ENCODE results near the gene RPF1.
"Not testable (repeated sequence)": the region's sequence is repeated elsewhere in the genome, so short reads cannot be mapped to it uniquely, and the experiment has no call there.

RPF1 gene

GRCh38 chr1:84478876-84479868, at the start of gene RPF1:
RPF1 (plus strand) TSS chr1:84479266; CDS start chr1:84479282, 16 bp downstream.
- DNase-seq (ENCODE audit: low spot score) = peak; percentile 86

- no peak for DNase-seq (ENCODE audit: low spot score)
Measured at GRCh38 chr1:84430546-84430945, 48.5 kb upstream of the RPF1 start.

GRCh38 chr1:84433258-84434080, 45.6 kb upstream of the RPF1 start:
- peak; percentile 66 for DNase-seq (ENCODE audit: low spot score)

GRCh38 chr1:84434081-84434769, 44.8 kb upstream of the RPF1 start:
- no peak for DNase-seq (ENCODE audit: low spot score)

- no peak for DNase-seq (ENCODE audit: low spot score)
Measured at GRCh38 chr1:84434801-84435549, 44.1 kb upstream of the RPF1 start.

- DNase-seq (ENCODE audit: low spot score) = no peak
Measured at GRCh38 chr1:84436876-84437655, 42.0 kb upstream of the RPF1 start.

GRCh38 chr1:84442256-84442655, 36.8 kb upstream of the RPF1 start:
- DNase-seq (ENCODE audit: low spot score) = peak; percentile 87

- not testable (repeated sequence) for DNase-seq (ENCODE audit: low spot score)
Measured at GRCh38 chr1:84442747-84443646, 36.1 kb upstream of the RPF1 start.

- DNase-seq (ENCODE audit: low spot score) = not testable (repeated sequence)
Measured at GRCh38 chr1:84448704-84449103, 30.4 kb upstream of the RPF1 start.

- DNase-seq (ENCODE audit: low spot score) = no peak
Measured at GRCh38 chr1:84450910-84451309, 28.2 kb upstream of the RPF1 start.

- no peak for DNase-seq (ENCODE audit: low spot score)
Measured at GRCh38 chr1:84452436-84452835, 26.6 kb upstream of the RPF1 start.

GRCh38 chr1:84462118-84462517, 16.9 kb upstream of the RPF1 start:
- no peak for DNase-seq (ENCODE audit: low spot score)

- no peak for DNase-seq (ENCODE audit: low spot score)
Measured at GRCh38 chr1:84467298-84467697, 11.8 kb upstream of the RPF1 start.

GRCh38 chr1:84476225-84476624, 2.8 kb upstream of the RPF1 start:
- DNase-seq (ENCODE audit: low spot score) = no peak

- DNase-seq (ENCODE audit: low spot score) = peak; percentile 2
Measured at GRCh38 chr1:84479998-84480397, 932 bp downstream of the RPF1 start.

- no peak for DNase-seq (ENCODE audit: low spot score)
Measured at GRCh38 chr1:84480650-84481049, 1.6 kb downstream of the RPF1 start.

- no peak for DNase-seq (ENCODE audit: low spot score)
Measured at GRCh38 chr1:84481317-84481716, 2.3 kb downstream of the RPF1 start.

GRCh38 chr1:84488107-84488506, 9.0 kb downstream of the RPF1 start:
- no peak for DNase-seq (ENCODE audit: low spot score)

GRCh38 chr1:84489766-84490165, 10.7 kb downstream of the RPF1 start:
- DNase-seq (ENCODE audit: low spot score) = no peak

GRCh38 chr1:84492726-84493125, 13.7 kb downstream of the RPF1 start:
- DNase-seq (ENCODE audit: low spot score) = no peak

All from AG08395 (cell line).